Upper lobe of left lung (tissue), 4 donors: Measurements from ENCODE around the gene STEAP1B.
"Not testable (repeated sequence)": the region's sequence is repeated elsewhere in the genome, so short reads cannot be mapped to it uniquely, and the experiment has no call there.

Experiments used
- EP300 ChIP-seq, 4 donors: sonication (generic); formaldehyde crosslinking; IDR thresholded peaks; one replicate each; pipeline ENCODE4 v1.5.1; 2017; ENCODE audit warnings: antibody characterized with exemption in 4 of 4, control low read depth in 2 of 4
- POLR2A ChIP-seq, 4 donors: fragments of 450-650 bp; IDR thresholded peaks; one replicate each; pipeline ENCODE4 v1.5.1; 2016 to 2017; ENCODE audit warnings: antibody characterized with exemption in 4 of 4, mild to moderate bottlenecking in 2 of 4
- TF ChIP-seq, protein P1 (sequence below), 6 experiments: fragments of 450-650 bp in 4 of 6; fragments of 200-600 bp in 2 of 6; sonication (generic) in 2 of 6; IDR thresholded peaks; one replicate each; pipeline ENCODE4 v1.5.1; 2016 to 2019; ENCODE audit warnings: antibody characterized with exemption in 6 of 6

DNA sequence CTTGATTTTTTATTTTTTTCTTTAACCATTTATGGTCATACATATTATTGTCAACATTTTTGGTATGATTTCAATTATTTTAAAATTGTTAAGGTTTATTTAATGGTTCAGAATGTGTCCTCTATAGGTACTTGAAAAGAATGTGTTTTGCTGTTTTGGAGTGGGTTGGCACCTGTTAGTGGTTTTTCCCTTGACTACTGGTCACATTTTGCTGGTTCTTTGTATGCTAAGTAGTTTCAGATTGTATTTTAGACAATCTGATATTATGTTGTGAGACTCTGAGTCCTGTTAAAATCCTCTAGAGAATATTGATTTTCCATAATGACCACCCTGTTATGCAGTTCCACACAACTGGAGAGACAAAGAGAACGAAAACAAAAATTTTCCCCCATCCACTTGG is 15.0 kb upstream of the STEAP1B start:
- not testable (repeated sequence) for TF ChIP-seq POLR2A, EP300 (IDR thresholded peaks at IDR 0.05)
- TF ChIP-seq, protein P1, sequence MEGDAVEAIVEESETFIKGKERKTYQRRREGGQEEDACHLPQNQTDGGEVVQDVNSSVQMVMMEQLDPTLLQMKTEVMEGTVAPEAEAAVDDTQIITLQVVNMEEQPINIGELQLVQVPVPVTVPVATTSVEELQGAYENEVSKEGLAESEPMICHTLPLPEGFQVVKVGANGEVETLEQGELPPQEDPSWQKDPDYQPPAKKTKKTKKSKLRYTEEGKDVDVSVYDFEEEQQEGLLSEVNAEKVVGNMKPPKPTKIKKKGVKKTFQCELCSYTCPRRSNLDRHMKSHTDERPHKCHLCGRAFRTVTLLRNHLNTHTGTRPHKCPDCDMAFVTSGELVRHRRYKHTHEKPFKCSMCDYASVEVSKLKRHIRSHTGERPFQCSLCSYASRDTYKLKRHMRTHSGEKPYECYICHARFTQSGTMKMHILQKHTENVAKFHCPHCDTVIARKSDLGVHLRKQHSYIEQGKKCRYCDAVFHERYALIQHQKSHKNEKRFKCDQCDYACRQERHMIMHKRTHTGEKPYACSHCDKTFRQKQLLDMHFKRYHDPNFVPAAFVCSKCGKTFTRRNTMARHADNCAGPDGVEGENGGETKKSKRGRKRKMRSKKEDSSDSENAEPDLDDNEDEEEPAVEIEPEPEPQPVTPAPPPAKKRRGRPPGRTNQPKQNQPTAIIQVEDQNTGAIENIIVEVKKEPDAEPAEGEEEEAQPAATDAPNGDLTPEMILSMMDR (IDR thresholded peaks at IDR 0.05) = not testable (repeated sequence)
